HT1080 (cell line): ENCODE data around the gene ABHD8. TPM values are rescaled to one million over a fixed set of nuclear protein-coding genes. Genes with fewer than 3 reads are reported as not detected.

Experiments used
- DNase-seq: peaks from one replicate; pipeline ENCODE4 v3.0.0-alpha.2; 2015; ENCODE audit warnings: low read depth
- total RNA-seq: library from RNA; depleted of rRNA; stranded (reverse); fragments of >200 nt; shearing (Covaris generic); gene quantifications from 2 replicates; pipeline ENCODE4 v1.2.3, GENCODE V29; 2014

Gene ABHD8
- total RNA-seq, 1 experiment from 2014 or later = 0.24 TPM

DNA sequence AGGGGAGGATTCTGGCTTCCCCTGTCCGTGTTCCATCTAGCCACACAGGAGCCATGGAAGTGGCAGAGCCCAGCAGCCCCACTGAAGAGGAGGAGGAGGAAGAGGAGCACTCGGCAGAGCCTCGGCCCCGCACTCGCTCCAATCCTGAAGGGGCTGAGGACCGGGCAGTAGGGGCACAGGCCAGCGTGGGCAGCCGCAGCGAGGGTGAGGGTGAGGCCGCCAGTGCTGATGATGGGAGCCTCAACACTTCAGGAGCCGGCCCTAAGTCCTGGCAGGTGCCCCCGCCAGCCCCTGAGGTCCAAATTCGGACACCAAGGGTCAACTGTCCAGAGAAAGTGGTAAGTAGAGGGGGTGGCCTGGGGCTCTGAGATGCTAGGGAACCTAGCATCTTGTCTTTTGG lies 34.5 kb downstream of the ABHD8 start:
- no peak for DNase-seq

DNA sequence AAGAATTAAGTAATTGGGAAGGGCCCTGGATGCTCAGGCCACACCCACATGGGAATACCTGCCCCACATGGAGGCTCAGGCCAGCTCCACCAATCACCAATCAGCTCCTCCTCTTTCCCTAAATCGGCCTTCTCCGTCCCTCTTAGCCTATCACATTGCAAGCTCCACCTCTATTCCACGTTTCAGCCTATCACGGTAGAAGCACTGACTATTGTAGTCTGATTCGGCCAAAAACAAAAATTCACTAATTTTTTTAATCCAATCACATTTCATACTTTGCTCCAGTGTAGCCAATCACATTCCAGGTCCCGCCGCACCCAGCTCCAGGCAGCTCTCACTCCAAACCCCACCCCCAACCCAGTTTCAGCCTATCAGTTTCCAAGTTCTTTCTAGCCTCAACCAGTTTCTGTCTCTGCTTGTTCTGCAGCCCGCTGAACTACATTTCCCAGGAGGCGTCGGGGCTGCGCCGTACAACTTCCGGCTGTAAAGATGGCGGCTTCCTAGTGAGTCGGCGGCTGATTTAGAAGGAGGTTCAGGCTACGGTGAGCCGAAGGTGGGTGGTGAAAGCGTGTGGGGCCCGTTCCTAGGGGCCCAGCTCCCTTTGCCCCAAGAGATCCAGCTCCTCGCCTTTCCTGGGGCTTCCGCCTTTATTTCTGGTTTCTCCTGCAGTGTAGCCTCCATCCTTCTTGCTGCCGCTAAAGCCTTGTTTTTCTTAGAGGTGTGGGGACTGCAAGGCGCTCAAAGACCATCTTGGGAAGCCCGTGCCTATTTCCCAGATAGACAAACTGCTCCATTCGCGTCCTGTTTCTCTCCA lies 36.0 kb downstream of the ABHD8 start, which contains the start of gene BABAM1:
Gene BABAM1 (plus strand): TSS at position 469 of the 814 bp plus-strand sequence. CDS start 1,364 bp downstream, outside the sequence.
- peak; percentile 100 for DNase-seq

DNA sequence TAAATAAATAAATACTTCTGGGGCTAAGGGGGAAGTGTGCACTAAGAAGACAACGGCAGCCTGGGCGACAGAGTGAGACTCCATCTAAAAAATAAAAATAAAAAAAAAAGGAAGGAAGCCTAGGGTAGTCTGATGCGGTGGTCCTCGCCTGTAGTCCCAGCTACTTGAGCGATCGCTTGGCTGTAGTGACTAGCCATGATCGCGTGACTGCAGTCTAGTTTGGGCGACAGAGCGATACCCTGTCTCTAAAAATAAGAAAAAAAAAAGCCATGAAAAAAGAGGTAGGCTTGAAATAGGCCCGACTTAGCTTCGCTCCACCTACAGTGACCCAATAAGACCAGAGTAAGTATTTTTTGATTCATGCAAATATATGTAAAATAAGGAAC lies 36.6 kb downstream of the ABHD8 start:
- DNase-seq = no peak

DNA sequence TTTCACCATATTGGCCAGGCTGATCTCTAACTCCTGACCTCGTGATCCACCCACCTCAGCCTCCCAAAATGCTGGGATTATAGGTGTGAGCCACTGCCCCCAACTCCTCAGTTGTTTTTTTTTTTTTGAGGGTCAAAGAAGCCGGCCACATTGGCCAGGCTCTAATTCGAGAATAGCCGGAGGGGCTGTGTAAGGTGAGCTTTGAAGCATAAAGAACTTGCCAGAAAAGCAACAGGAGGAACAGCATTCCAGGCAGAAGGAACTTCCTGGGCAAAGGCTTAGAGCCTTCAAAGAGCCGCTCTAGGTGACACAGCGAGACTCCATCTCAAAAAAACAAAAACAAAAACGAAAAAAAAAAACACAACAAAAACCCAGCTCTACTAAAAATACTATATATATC lies 37.2 kb downstream of the ABHD8 start:
- DNase-seq = no peak

DNA sequence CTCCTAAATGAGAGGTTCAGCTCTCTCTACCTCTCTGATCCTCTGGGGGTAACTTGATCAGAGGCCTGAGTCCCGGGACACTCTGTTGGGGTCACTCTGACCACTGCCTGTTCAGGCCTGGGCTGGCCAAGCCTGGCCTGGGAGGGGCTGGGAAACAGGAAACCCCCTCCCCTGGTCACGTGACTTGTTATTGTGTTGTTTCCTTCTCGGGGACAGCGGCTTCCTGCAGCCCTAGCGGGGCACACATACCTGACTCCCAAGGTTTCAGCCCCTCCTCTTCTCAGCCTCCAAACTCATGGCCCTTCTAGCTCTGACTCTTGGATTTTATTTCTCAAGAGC lies 38.6 kb downstream of the ABHD8 start, which contains the start of gene USHBP1:
Gene USHBP1 (minus strand): TSS at position 105 of the 339 bp plus-strand sequence. CDS start 446 bp downstream, outside the sequence.
- no peak for DNase-seq

DNA sequence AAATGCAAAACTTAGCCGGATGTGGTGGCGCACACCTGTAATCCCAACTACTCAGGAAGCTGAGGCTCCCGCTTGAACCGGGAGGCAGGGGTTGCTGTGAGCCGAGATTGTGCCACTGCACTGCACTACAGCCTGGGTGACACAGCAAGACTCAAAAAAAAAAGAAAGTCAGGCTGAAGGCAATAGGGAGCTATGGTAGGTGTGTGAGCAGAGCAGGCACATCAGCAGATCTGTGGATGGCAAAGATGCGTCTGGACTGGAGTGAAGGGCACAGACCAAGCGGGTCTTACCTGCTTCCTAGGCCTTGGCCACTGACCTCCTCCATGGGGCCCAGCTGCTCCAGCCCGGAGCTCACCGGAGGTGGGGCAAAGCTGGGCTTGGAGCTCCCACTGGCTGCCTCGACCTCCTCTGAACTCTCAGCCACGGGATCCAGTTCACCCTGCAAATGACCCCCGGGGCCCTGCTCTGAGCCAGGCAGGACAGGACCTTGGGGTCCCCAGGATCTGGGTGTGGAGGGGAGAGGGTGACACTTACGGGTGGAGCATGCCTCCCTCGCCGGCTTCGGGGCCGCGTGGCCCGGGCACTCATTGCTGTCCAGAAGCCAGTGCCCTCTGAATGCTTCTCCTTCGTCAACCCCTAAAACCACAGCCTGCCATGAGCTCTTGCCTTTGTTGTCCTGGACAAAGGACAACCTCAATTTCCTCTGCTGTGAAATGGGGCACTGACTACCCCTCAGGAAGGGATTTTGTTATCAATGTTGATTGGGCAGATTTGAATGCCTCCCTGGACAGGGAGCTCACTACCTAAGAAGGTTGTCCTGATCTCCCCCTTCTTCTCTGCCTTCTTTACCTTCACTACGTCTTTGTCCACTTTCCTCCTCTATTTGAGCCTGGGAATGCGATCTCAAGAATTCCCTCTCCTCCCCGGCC lies 39.2 kb downstream of the ABHD8 start:
- DNase-seq = no peak

DNA sequence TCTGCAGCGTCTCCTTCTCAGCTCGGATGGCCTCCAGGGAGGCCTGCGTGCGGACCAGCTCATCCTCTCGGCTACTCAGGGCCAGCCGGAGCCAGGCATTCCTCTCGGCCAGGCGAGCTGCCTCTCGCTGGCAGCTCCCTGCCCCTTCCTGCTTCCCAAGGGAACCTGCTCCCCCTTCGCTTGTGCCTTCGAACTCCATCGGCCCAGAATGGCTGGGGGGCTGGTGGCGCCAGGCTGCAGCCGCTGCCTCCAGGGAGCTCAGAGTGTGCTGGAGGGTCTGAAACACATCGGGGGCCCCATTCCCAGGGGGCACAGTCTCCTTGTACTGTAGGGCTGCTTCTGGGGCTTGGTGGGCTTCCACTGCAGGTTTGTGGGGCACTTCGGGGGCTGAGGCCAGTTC lies 40.7 kb downstream of the ABHD8 start:
- no peak for DNase-seq

DNA sequence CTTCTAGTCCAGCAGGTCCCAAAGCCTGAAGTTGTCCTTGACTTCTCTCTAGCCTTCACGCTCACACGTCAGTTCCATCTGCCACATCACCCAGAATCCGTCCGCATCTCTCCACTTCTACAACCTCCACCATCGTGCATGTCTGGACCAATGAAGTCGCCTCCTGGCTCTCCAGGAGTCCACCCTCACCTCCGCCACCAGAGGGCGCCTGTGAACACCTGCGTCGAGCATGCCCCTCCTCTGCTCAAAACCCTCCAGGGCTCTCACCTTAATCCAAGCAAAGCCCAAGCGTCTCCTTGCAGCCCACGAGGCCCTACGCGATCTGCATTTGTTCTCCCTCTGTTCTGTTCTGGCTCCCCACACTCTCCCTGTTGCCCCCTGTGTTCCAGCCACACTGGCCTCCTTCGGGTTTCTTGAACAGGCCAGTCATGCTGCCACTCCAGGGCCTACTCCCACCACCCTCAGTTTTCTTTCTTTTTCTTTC lies 42.3 kb downstream of the ABHD8 start:
- DNase-seq = peak; percentile 80

DNA sequence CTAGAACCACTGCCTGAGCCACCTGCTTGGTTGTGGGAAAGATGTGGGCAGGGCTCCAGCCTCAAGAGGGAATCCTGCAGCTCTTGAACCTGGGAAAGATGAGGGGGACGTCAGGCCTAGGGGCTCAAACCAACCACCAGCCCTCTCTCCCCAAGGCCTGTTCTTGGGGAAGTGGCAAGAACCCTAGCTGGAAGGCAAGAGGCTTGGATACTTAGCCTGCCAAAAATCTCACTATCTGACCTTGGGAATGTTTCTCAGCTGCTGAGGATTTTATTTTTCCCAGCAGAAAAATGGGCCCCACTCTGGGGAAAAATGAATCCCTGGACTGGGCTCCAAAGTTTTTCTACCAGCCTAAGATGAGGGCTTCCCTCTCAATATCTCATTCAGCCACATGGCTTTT lies 43.3 kb downstream of the ABHD8 start:
- DNase-seq = no peak

DNA sequence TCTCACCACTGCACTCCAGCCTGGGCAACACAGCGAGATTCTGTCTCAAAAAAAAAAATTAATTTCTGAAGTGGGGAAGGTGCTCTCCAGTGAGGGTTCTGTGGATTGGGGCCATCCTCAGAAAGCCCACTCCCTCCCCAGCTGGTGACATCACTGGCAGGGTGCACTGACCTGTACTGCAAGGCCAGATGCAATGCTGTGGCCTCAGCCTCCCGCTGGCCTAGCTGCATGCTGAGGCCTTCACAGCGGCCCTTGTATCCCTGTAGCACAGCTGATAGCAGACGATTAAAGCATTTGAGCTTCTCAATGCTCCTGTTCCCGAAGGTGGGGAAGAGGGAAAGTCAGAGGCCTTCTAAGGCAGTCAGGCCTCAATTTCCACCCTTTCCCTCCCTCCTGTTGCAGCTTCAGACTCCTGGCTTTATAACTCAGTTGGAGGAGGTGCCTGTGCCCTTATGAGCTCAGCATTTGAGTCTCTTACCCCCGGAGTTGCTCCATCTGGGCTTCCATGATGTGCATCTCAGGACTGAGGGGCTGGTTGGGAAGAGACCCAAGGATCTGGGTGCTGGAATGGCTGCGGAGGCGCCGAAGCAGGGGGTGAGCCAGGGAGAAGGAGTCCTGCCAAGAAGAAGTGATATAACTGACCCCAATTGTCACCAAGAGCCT lies 44.0 kb downstream of the ABHD8 start:
- DNase-seq = no peak

DNA sequence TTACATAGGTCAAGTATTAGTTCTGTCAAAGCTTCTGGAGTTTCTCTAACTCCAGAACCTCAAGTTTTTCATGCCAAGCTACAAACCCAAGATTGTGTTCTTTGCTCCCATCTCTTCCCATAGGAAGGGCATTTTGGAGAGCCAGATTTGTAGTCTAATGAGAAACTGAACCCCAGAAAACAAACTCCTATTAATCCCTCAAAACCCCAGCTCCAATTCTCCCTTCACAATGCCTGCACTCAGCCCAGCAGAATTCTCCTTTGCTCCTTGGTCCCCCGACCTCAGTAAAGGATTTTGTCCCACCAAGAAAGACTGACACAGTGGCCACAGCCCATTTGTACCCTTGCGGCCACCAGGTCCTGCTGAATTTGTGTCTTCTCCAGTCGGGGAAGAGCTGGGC lies 47.1 kb downstream of the ABHD8 start:
- no peak for DNase-seq

DNA sequence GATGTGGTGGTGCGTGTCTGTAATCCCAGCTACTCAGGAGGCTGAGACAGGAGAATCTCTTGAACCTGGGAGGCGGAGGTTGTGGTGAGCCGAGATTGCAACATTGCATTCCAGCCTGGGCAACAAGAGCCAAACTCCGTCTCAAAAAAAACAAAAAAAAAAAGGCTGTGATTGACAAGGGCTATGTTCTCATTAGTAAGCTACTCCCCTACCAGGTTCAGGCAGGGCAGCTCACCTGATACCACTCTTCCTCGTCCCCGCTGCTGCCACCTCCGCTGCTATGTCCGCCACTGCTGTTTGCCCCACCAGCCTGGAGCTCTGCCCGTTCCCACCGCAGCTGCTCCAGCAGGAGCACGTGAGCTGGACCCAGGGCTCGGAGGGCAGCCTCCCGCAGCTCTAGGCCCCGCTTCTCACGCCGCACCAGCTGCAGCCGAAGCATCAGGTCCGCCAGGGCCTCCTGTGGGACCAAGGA lies 48.0 kb downstream of the ABHD8 start:
- peak; percentile 48 for DNase-seq

DNA sequence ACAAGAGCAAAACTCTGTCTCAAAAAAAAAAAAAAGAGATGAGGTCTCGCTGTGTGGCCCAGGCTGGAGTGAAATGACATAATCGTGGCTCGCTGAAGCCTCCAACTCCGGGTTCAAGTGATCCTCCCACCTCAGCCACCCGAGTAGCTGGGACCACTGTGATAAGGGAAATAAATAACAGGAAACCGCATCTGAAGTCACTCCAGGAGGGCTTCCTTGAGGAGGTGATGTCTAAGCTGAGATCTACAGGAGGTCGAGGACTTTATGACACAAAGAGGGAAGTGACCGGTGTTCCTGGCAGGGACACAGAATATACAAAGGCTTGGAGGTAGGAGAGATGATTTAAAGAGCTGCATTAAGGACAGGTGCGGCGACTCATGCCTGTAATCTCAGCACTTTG lies 48.6 kb downstream of the ABHD8 start:
- peak; percentile 26 for DNase-seq

DNA sequence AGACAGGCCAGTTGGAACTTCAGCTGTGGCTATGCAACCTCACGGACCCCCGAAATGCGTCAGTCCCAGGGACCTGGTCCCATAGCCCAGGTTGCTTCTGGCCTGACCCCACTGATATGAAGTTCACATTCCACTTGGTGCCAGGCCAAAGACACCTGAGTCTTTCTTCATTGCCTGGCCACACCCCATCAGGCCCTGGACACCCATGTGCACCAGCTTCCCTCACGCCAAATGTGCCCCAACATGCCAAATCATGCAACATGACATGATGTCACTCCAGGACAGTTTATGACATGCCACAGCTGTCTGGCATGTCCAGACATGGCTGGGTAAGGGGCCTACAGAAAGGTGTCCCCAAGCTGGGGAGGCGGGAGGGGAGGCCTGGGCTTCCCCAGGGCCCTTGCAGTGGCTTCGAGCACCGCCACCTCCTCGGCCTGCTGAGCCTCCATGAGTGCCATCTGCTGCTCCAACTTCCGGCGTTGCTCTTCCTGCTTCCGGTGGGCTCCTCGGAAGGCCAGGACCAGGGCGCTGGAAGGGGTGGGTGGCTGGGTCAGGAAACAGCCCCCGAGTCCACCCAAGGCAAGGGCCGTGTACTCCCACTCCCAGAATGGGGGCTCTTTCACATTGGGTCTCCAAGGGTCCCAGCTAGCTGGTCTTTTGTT lies 53.2 kb downstream of the ABHD8 start:
- no peak for DNase-seq

DNA sequence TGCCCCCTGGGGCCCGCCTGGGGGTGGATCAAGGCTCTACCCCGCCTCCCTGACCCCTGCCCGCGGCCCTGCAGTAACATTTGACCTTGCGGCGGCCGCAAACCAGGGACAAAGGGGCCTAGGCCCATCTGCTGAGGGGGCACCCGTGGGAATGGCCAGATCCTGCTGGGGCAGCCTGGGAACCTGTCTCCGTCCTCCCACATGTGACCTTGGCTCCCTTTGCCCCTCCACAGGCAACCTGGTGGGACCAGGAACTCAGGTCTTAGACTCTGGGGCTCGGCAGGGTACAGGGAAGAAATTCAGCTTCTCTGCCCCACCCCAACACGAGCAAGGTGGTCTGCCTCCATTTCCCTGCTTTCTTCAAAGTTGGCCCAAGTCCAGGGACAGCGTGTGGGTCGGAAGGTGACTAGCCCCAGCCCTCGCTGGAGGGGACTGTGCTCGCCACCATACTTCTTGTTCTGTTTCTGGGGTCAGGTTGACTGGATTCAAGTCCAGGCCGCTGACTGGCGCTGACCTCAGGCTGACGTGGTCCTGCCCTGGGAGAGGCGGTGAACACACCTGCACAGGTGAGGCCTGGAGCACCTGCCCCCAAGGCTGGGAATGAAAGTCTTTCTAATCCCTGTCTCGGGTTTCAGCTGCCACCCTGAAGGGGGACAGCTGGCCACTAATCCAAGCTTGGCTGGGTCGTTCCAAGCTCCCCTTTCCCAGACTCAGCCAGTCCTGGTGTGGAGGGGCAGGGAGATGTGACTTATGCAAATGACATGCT lies 55.0 kb downstream of the ABHD8 start:
- DNase-seq = no peak

DNA sequence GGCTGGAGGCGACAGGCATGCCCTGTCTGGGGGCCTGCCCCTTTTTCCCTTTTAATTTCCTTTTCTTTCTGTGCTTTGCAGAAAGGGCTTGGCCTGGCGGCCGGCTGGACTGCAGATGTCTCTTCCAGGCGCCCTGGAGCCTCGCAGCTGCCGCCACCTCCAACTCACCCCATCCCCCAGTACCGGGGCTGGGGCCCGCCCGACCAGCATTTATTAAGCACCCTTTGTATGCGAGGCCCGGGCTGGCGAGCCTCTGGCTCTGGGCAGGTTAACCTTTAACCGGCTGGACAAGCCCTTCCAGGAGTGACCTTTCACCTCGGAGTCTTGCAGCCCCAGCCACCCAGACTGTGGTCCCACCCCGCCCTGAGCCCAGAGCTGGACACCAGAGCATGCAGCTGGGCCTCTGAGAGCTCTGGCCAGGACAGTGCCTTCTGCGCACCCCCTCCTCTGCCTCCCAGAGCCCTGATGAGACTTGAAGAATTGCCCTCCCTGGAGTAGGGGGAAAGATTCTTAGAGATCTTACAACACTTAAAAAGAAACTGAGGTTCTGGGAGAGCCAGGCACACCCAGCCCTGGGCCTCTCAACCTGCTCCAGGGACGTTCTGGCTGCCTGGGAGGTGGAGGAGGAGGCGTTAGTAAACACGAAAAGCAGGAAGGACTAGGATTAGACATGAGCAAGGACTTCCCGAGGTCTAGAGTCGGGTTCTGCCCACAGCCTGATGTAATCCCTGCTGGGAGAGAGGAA lies 56.4 kb downstream of the ABHD8 start:
- DNase-seq = peak; percentile 41

DNA sequence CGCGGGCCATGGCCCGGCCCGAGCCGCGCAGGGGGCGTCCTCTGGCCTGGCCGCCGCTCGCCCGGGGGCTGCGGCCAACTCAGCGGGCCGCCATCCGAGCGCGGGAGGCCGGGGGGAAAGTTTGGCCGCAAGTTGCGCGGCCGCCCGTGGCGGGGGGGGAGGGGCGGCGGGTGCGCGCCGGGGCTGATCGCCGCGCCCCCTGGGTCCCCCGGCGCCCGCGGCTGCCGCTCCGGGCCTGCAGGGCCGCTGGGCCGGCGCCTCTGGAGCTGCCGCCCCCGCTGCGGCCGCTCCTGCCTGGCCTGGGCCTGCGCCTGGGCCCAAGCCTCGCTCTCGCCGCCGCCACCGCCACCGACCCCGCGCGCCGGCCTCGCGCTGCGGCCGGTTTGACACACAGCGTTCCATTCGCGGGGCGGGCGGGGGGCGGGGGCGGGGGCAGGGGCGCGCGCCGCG lies 57.7 kb downstream of the ABHD8 start, which contains the start of gene NR2F6:
Gene NR2F6 (minus strand): TSS at position 385 of the 450 bp plus-strand sequence. CDS start 699 bp downstream, outside the sequence.
- no peak for DNase-seq

DNA sequence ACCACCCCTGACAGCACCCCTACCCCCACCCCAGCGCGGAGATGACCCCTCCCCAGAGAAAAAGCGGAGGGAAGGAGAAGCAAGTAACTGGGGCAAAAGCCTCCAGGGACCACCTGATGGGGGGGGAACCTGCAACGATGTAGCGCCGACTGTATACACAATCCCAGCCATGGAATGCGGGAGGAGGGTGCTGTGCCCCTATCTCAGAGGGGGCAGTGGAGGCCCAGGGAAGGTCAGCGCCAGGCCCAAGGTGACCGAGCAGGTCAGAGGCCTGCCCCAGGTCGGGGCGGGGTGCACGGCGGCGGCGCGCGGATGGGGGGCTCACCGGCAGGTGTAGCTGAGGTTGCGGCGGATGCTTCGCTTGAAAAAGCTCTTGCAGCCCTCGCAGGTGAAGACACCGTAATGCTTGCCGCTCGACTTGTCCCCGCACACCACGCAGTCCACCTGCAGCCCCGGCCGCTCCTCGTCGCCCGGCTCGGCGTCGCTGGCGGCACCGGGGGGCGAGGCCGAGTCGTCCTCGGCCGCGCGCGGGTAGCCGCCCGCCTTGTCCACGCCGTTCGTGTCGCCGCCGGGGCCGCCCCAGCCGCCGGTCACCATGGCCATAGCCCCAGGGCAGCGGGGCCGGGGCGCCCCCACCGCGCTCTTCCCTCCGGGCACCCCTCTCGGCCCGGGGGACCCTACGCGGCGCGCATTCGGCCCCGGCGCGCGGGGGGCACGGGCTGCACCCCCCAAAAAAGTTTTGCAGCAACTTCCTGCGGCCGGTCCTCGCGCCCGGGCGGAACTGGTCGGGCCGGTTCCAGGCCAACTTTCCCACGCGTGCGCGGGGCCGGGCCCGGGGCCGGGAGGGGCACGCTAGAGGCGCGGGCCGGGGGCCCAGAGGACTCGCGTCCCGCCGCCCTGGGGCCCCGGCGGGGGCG lies 58.3 kb downstream of the ABHD8 start:
- DNase-seq = no peak
